ENCODE measurements around the gene SERPINC1.
"Not testable (repeated sequence)": the region's sequence is repeated elsewhere in the genome, so short reads cannot be mapped to it uniquely, and the experiment has no call there.

Gene SERPINC1

GRCh38 chr1:173861731-173862145 lies 55.4 kb downstream of the SERPINC1 start:
- TF ChIP-seq CTCF (IDR thresholded peaks at IDR 0.05; ENCODE audit: low read depth, low read length): no peak
- DNase-seq (ENCODE audit: extremely low read depth, low read depth): no peak

DNA sequence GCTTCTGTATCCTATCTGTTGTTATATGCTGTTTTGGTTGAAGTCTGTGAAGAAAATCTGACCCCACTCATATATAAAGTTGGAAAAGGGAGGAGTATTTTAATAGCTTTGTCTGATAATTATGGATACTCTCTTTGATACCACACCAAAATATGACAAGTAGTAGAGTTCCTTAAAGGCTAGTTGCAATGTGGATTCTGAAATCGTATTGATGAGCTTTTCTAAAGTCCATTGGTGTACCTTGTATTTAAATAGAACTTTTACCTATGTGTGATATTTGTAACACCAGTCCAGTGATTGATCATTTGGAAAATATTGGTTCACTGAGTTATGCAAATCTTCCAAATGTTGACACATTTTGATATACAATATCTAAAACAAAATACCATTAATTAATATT lies 57.1 kb downstream of the SERPINC1 start:
- no peak for DNase-seq (ENCODE audit: extremely low read depth, low read depth)
- TF ChIP-seq CTCF (IDR thresholded peaks at IDR 0.05; ENCODE audit: low read depth, low read length): no peak

DNA sequence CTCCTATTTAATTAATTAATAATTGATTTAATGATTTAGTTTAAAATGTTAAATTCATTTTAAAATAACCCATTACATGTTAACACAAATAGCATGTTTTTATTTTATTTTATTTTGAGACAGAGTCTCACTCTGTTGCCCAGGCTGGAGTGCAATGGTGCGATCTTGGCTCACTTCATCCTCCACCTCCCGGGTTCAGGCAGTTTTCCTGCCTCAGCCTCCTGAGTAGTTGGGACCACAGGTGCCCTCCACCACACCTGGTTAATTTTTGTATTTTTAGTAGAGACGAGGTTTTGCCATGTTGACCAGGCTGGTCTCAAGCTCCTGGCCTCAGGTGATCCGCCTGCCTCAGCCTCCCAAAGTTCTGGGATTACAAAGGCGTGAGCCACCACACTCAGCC lies 57.6 kb downstream of the SERPINC1 start:
- not testable (repeated sequence) for DNase-seq (ENCODE audit: extremely low read depth, low read depth)

DNA sequence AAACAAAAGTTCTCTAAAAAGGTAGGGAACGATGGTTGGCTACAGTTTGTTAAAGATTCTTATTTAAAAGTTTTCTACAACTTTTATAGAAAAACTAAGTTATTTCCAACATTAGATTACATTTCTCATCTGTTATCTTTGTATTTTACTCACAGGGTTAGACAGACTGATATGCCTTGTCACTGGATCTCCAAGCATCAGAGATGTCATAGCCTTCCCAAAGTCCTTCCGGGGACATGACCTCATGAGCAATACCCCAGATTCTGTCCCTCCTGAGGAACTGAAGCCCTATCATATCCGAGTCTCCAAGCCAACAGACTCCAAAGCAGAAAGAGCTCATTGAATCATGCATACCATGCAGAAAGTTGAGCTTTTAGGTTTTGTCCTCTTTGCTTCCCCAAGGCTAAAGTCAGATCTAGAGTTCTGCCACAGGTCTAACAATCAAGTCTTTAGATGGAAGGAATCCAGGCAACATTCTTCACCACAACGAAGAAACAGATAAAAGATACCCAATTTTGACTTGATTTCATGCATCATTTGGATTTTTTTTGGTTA lies 59.7 kb downstream of the SERPINC1 start:
- no peak for TF ChIP-seq CTCF (IDR thresholded peaks at IDR 0.05; ENCODE audit: low read depth, low read length)
- no peak for DNase-seq (ENCODE audit: extremely low read depth, low read depth)

DNA sequence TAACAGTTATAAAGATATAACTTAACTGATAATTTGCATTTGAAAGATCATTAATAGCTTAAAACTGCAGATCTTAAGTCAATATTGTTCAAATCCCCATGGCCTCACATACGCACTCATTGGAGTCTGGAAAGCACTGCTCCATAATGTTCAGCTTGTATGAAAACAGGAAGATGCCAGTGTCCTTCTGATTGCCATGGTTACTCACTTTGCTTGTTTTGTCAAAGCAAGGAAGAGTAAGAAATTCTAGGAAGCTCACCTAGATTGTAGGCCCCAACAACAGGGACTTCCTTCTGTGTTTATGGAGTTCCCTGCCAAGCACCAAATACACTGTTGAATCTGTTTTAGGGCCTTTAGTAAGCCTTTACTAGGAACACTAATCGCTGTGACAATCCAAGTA lies 60.2 kb downstream of the SERPINC1 start:
- no peak for TF ChIP-seq CTCF (IDR thresholded peaks at IDR 0.05; ENCODE audit: low read depth, low read length)
- DNase-seq (ENCODE audit: extremely low read depth, low read depth): no peak

GRCh38 chr1:173856014-173856413 lies 61.1 kb downstream of the SERPINC1 start:
- DNase-seq (ENCODE audit: extremely low read depth, low read depth): no peak
- no peak for TF ChIP-seq CTCF (IDR thresholded peaks at IDR 0.05; ENCODE audit: low read depth, low read length)

All from AG09319 (cell line).